ENCODE measurements around the gene ARHGAP10.

The ARHGAP10 gene

GRCh38 chr4:147764337-147764736 lies 32.4 kb downstream of the ARHGAP10 start:
- DNase-seq (ENCODE audit: low read depth in 2 of 2, low spot score in 1 of 2), result no peak

- DNase-seq (ENCODE audit: low read depth in 2 of 2, low spot score in 1 of 2), result no peak
These were observed 33.2 kb downstream of the ARHGAP10 start for GRCh38 chr4:147765121-147765529.

- no peak for DNase-seq (ENCODE audit: low read depth in 2 of 2, low spot score in 1 of 2)
These were observed 36.2 kb downstream of the ARHGAP10 start for GRCh38 chr4:147768113-147768512.

GRCh38 chr4:147769386-147769785 lies 37.5 kb downstream of the ARHGAP10 start:
- no peak for DNase-seq (ENCODE audit: low read depth in 2 of 2, low spot score in 1 of 2)

GRCh38 chr4:147770831-147771230 lies 38.9 kb downstream of the ARHGAP10 start:
- DNase-seq (ENCODE audit: low read depth in 2 of 2, low spot score in 1 of 2), result no peak

- no peak for DNase-seq (ENCODE audit: low read depth in 2 of 2, low spot score in 1 of 2)
These were observed 40.2 kb downstream of the ARHGAP10 start for GRCh38 chr4:147772056-147772455.

GRCh38 chr4:147772459-147772969 lies 40.6 kb downstream of the ARHGAP10 start:
- DNase-seq (ENCODE audit: low read depth in 2 of 2, low spot score in 1 of 2), result no peak

- no peak for DNase-seq (ENCODE audit: low read depth in 2 of 2, low spot score in 1 of 2)
These were observed 41.6 kb downstream of the ARHGAP10 start for GRCh38 chr4:147773261-147774184.

- DNase-seq (ENCODE audit: low read depth in 2 of 2, low spot score in 1 of 2), result no peak
These were observed 44.8 kb downstream of the ARHGAP10 start for GRCh38 chr4:147776716-147777115.

- no peak for DNase-seq (ENCODE audit: low read depth in 2 of 2, low spot score in 1 of 2)
These were observed 45.7 kb downstream of the ARHGAP10 start for GRCh38 chr4:147777456-147778091.

- DNase-seq (ENCODE audit: low read depth in 2 of 2, low spot score in 1 of 2), result no peak
These were observed 47.1 kb downstream of the ARHGAP10 start for GRCh38 chr4:147778942-147779341.

GRCh38 chr4:147779451-147779850 lies 47.6 kb downstream of the ARHGAP10 start:
- no peak for DNase-seq (ENCODE audit: low read depth in 2 of 2, low spot score in 1 of 2)

- no peak for DNase-seq (ENCODE audit: low read depth in 2 of 2, low spot score in 1 of 2)
These were observed 48.4 kb downstream of the ARHGAP10 start for GRCh38 chr4:147780137-147780777.

- DNase-seq (ENCODE audit: low read depth in 2 of 2, low spot score in 1 of 2), result no peak
These were observed 50.3 kb downstream of the ARHGAP10 start for GRCh38 chr4:147782087-147782781.

GRCh38 chr4:147785129-147785528 lies 53.2 kb downstream of the ARHGAP10 start:
- DNase-seq (ENCODE audit: low read depth in 2 of 2, low spot score in 1 of 2), result no peak

- DNase-seq (ENCODE audit: low read depth in 2 of 2, low spot score in 1 of 2), result no peak
These were observed 54.1 kb downstream of the ARHGAP10 start for GRCh38 chr4:147786031-147786430.

GRCh38 chr4:147786531-147786930 lies 54.6 kb downstream of the ARHGAP10 start:
- no peak for DNase-seq (ENCODE audit: low read depth in 2 of 2, low spot score in 1 of 2)

- DNase-seq (ENCODE audit: low read depth in 2 of 2, low spot score in 1 of 2), result no peak
These were observed 55.3 kb downstream of the ARHGAP10 start for GRCh38 chr4:147787204-147787603.

GRCh38 chr4:147788791-147789190 lies 56.9 kb downstream of the ARHGAP10 start:
- DNase-seq (ENCODE audit: low read depth in 2 of 2, low spot score in 1 of 2), result no peak

- no peak for DNase-seq (ENCODE audit: low read depth in 2 of 2, low spot score in 1 of 2)
These were observed 57.7 kb downstream of the ARHGAP10 start for GRCh38 chr4:147789596-147789995.

- DNase-seq (ENCODE audit: low read depth in 2 of 2, low spot score in 1 of 2), result no peak
These were observed 58.5 kb downstream of the ARHGAP10 start for GRCh38 chr4:147790412-147790811.

Data from stimulated activated CD8-positive, alpha-beta memory T cell treated with anti-CD3 and anti-CD28 coated beads, Interleukin-4, amount 100 ng/mL, for 1 hour (primary cell).